ENCODE measurements around the gene SMOC1.

The SMOC1 gene

DNA sequence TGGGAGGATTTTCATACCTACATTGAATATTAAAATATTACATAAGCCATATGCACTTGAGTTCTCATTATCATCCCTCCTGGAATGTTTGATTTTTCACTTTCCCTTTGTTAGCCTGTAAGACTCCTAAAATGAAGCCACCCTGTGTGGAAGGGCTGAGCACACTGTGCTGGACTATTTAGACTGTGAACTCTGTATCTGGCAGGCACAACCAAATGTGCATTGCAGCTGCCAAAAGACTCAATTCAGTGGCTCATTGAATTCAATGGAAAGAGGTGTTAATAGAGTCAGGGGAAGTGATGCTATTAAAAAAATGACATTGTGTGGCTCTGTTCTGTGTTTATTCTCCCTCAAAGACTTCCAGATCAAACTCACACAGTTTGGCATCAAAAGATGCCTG lies 111.1 kb downstream of the SMOC1 start:
- H3K4me3 ChIP-seq (ENCODE audit: low read depth, low read length), result no peak overlapping the region
- TF ChIP-seq, protein P1, sequence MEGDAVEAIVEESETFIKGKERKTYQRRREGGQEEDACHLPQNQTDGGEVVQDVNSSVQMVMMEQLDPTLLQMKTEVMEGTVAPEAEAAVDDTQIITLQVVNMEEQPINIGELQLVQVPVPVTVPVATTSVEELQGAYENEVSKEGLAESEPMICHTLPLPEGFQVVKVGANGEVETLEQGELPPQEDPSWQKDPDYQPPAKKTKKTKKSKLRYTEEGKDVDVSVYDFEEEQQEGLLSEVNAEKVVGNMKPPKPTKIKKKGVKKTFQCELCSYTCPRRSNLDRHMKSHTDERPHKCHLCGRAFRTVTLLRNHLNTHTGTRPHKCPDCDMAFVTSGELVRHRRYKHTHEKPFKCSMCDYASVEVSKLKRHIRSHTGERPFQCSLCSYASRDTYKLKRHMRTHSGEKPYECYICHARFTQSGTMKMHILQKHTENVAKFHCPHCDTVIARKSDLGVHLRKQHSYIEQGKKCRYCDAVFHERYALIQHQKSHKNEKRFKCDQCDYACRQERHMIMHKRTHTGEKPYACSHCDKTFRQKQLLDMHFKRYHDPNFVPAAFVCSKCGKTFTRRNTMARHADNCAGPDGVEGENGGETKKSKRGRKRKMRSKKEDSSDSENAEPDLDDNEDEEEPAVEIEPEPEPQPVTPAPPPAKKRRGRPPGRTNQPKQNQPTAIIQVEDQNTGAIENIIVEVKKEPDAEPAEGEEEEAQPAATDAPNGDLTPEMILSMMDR (IDR thresholded peaks at IDR 0.05; ENCODE audit: insufficient read depth, low read depth, low read length, missing control alignments), result no peak
- DNase-seq (ENCODE audit: low read depth), result no peak

DNA sequence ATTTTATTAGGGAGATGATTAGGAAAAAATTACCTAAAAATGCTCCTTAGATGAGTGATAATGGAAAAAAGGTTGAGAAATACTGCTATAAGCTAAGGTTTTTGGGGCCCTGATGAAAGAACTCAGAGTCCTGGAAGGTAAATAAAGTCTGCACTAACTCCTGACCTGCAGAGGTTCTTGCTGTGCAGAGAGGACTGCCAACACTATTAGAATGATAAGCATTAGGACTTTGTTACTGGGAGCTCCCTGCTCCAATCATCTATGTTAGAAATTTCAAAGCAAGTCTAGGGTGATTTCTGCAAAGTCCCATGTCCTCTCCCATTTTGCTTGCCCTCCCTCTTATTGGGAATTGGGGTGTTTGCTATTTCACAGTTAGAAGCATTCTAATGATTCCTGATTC lies 112.2 kb downstream of the SMOC1 start:
- no peak overlapping the region for H3K4me3 ChIP-seq (ENCODE audit: low read depth, low read length)
- TF ChIP-seq, protein P1 (IDR thresholded peaks at IDR 0.05; ENCODE audit: insufficient read depth, low read depth, low read length, missing control alignments), result no peak
- DNase-seq (ENCODE audit: low read depth), result no peak

DNA sequence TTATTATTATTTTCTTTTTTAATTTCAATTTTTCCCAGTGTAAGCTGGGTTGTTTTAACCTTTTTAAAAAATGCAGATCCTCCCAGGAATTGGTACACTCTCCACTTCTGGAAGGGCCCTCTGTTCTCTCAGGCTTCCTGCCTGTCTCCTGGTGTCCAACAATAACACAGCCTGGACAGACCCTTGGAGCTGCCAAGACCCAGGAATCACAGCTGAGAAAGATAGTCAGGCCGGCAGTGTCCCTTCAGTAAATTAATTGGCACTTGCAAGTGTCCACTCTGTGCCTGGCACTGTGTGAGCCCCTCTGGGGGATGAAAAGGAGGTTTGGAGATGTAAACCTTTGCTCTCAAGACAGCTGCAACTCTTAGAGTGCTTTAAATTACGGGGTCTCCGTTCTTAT lies 113.3 kb downstream of the SMOC1 start:
- no peak for DNase-seq (ENCODE audit: low read depth)
- TF ChIP-seq, protein P1 (IDR thresholded peaks at IDR 0.05; ENCODE audit: insufficient read depth, low read depth, low read length, missing control alignments), result no peak
- no peak overlapping the region for H3K4me3 ChIP-seq (ENCODE audit: low read depth, low read length)

DNA sequence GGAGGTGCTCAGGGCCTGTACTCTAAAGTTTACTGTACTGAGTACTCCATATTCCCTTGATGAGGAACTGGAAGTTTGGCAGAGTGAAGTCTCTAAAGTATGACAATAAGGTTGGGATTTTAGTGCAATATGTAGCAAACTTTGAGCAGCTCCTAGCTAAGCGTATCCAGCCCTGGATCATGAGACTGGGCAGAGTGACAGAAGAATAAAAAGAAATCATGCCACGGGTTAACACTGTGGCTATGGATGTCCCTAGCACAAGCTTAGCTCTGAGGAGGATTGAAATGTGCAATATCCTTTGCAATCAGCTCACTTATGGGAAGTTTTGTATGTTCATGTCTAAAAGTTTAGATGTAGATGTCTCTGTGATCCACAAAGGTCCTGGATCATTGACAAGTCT lies 114.1 kb downstream of the SMOC1 start:
- TF ChIP-seq, protein P1 (IDR thresholded peaks at IDR 0.05; ENCODE audit: insufficient read depth, low read depth, low read length, missing control alignments), result no peak

DNA sequence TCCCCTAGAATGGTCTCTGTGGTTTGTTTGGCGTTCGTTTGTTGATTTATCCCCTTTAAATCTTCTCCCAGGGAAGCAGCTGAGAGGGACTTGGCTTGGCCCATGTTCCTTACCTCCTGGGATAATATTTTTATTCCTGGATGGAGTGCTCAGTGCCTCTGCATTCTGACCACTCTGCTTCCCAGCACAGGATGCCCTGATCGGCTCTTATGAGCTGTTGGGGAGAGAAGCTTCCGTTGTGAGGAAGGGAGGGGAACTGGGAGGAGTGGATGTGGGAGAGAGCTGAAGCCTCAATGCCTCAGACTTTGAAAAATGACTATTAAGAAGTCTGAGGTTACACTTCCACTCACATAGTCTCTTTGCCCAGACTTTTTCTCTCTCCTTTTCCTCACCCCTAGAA lies 114.8 kb downstream of the SMOC1 start:
- TF ChIP-seq, protein P1 (IDR thresholded peaks at IDR 0.05; ENCODE audit: insufficient read depth, low read depth, low read length, missing control alignments), result no peak
- H3K4me3 ChIP-seq (ENCODE audit: low read depth, low read length), result no peak overlapping the region
- no peak for DNase-seq (ENCODE audit: low read depth)

More for the DNA sequence above, 114.1 kb downstream of the SMOC1 start:
- no peak for DNase-seq (ENCODE audit: low read depth)
- H3K4me3 ChIP-seq (ENCODE audit: low read depth, low read length), result no peak overlapping the region

DNA sequence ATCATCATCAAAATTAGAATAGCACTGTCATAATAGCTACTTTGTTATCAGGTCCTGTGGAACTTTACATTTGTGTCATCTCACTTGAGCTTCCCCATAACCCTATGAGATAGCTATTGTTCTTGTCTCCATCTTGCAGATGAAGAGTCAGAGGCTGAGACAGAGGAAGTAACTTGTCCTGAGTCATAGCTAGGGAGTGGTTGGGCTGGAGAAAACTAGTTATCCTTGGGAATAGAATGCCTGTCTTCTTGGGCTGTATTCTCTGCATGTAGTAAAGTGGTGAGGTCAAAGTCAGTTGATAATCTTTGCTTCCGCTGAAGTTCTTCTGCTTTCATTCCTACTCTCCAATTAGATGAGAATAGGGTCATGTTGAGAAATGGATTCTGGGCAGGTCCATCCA lies 117.0 kb downstream of the SMOC1 start:
- H3K4me3 ChIP-seq (ENCODE audit: low read depth, low read length), result no peak overlapping the region
- TF ChIP-seq, protein P1 (IDR thresholded peaks at IDR 0.05; ENCODE audit: insufficient read depth, low read depth, low read length, missing control alignments), result no peak
- DNase-seq (ENCODE audit: low read depth), result no peak

DNA sequence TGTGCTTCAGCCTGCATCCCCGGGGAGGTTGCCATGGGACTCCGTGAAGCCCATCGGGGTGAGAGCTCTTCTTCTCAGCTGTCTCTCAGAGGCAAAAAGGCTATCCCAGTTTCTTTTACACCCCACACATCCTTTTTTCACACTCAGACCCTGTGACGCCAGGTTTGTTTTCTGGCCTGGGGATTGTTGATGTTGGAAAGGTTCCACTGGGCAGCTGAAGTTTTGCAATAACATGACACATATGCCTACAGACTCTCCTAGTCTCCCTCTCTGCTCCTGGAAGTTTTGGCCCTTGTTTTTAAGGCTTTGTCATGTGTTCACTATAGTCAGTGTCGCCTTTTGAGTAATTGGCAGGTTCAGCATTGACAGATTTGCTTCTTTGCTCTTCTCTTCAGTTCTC lies 118.6 kb downstream of the SMOC1 start:
- no peak for DNase-seq (ENCODE audit: low read depth)
- TF ChIP-seq, protein P1 (IDR thresholded peaks at IDR 0.05; ENCODE audit: insufficient read depth, low read depth, low read length, missing control alignments), result no peak
- no peak overlapping the region for H3K4me3 ChIP-seq (ENCODE audit: low read depth, low read length)

Data from GM12865 (cell line).